Parathyroid adenoma (tissue), 2 donors: ENCODE data around the gene TLCD3A.
A peak's percentile ranks its signal among the peaks of the same experiment; 100 is the strongest.

Experiments
- H2AFZ ChIP-seq: fragments of 300-600 bp; sonication (generic); one replicate; pipeline ENCODE4 v1.7.0; 2017; ENCODE audit warnings: antibody characterized with exemption, mild to moderate bottlenecking
- H3K27ac ChIP-seq: fragments of 300-600 bp; sonication (generic); one replicate; pipeline ENCODE4 v1.7.0; 2017
- H3K27me3 ChIP-seq: fragments of 300-600 bp; sonication (generic); one replicate; pipeline ENCODE4 v1.7.0; 2017; ENCODE audit warnings: low read length; ENCODE audit not compliant: control insufficient read depth, insufficient read depth
- H3K36me3 ChIP-seq: fragments of 300-600 bp; sonication (generic); one replicate; pipeline ENCODE4 v1.7.0; 2017; ENCODE audit warnings: low read length; ENCODE audit not compliant: control insufficient read depth, insufficient read depth
- H3K4me1 ChIP-seq: fragments of 300-600 bp; sonication (generic); one replicate; pipeline ENCODE4 v1.7.0; 2017; ENCODE audit warnings: control low read depth
- H3K4me2 ChIP-seq: fragments of 300-600 bp; sonication (generic); one replicate; pipeline ENCODE4 v1.7.0; 2017; ENCODE audit warnings: low read length
- H3K4me3 ChIP-seq: fragments of 300-600 bp; sonication (generic); one replicate; pipeline ENCODE4 v1.7.0; 2017; ENCODE audit warnings: low read depth, low read length
- H3K79me2 ChIP-seq: fragments of 300-600 bp; sonication (generic); one replicate; pipeline ENCODE4 v1.7.0; 2017; ENCODE audit warnings: control low read depth
- H3K9ac ChIP-seq: fragments of 300-600 bp; sonication (generic); one replicate; pipeline ENCODE4 v1.7.0; 2017; ENCODE audit warnings: mild to moderate bottlenecking
- H3K9me3 ChIP-seq: fragments of 300-600 bp; sonication (generic); one replicate; pipeline ENCODE4 v1.7.0; 2017; ENCODE audit warnings: low read length; ENCODE audit not compliant: control insufficient read depth
- TF ChIP-seq, protein P1 (sequence below): fragments of 300-600 bp; sonication (generic); IDR thresholded peaks from one replicate; pipeline ENCODE4 v1.7.0; 2017; ENCODE audit warnings: antibody characterized with exemption, mild to moderate bottlenecking
- donor health status: primary hyperparathyroidism.

TLCD3A gene

GRCh38 chr17:699345-699744, 33.1 kb upstream of the TLCD3A start:
- no peaks in the 10 kb centered on the region for H3K36me3 ChIP-seq
- H3K27ac ChIP-seq: no peak overlapping the region
- H3K4me1 ChIP-seq: peaks cover 9% of the 10 kb centered on the region

DNA sequence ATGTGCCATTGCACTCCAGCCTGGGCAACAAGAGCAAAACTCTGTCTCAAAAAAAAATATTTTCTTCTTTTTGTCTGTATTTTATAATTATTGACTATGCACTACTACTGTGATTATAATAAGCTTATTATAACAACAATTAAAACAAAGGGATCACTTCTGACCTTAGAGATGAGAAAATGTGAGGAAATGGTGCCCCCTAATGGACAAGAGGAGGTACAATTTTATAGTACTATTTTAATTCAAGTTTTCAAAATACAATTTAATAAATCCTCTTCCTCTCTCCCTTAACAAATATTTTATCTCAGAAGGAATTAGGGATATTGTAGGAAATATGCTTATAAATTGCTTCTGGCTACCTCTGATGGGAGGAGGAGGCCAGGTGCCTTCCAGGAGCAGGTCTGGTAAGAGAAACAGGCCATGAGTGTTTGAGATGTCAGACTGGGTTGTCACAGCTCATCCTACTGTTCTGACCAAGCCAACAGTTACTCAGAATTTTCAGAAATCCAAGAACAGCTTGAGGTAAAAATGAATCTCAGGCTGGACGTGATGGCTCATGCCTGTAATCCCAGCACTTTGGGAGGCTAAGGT, 31.8 kb upstream of the TLCD3A start:
- H3K27ac ChIP-seq: no peak overlapping the region
- no peak overlapping the region for H3K4me2 ChIP-seq
- no peaks in the 10 kb centered on the region for H3K9me3 ChIP-seq
- no peaks in the 10 kb centered on the region for H3K27me3 ChIP-seq
- TF ChIP-seq, protein P1, sequence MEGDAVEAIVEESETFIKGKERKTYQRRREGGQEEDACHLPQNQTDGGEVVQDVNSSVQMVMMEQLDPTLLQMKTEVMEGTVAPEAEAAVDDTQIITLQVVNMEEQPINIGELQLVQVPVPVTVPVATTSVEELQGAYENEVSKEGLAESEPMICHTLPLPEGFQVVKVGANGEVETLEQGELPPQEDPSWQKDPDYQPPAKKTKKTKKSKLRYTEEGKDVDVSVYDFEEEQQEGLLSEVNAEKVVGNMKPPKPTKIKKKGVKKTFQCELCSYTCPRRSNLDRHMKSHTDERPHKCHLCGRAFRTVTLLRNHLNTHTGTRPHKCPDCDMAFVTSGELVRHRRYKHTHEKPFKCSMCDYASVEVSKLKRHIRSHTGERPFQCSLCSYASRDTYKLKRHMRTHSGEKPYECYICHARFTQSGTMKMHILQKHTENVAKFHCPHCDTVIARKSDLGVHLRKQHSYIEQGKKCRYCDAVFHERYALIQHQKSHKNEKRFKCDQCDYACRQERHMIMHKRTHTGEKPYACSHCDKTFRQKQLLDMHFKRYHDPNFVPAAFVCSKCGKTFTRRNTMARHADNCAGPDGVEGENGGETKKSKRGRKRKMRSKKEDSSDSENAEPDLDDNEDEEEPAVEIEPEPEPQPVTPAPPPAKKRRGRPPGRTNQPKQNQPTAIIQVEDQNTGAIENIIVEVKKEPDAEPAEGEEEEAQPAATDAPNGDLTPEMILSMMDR: peak; percentile 83
- no peak overlapping the region for H2AFZ ChIP-seq
- H3K36me3 ChIP-seq: no peaks in the 10 kb centered on the region
- H3K4me3 ChIP-seq: no peak overlapping the region
- peaks cover 16% of the 10 kb centered on the region for H3K79me2 ChIP-seq
- no peak overlapping the region for H3K9ac ChIP-seq
- H3K4me1 ChIP-seq: peaks cover 9% of the 10 kb centered on the region

More at GRCh38 chr17:699345-699744, 33.1 kb upstream of the TLCD3A start:
- H3K79me2 ChIP-seq: peaks cover 9% of the 10 kb centered on the region
- H2AFZ ChIP-seq: no peak overlapping the region
- H3K4me3 ChIP-seq: no peak overlapping the region
- no peak overlapping the region for H3K4me2 ChIP-seq
- no peaks in the 10 kb centered on the region for H3K9me3 ChIP-seq
- TF ChIP-seq, protein P1: no peak
- H3K9ac ChIP-seq: no peak overlapping the region
- no peaks in the 10 kb centered on the region for H3K27me3 ChIP-seq

GRCh38 chr17:703081-703875, 29.1 kb upstream of the TLCD3A start:
- Histone ChIP-seq H3K9me3 (no peaks in the 10 kb centered on the region), H3K9ac (no peak overlapping the region), H3K36me3 (no peaks in the 10 kb centered on the region), H3K4me3 (no peak overlapping the region), H3K4me1 (peaks cover 5% of the 10 kb centered on the region), H3K79me2 (peaks cover 26% of the 10 kb centered on the region), H3K27me3 (no peaks in the 10 kb centered on the region), H3K27ac (no peak overlapping the region), H3K4me2 (no peak overlapping the region), H2AFZ (no peak overlapping the region)
- TF ChIP-seq, protein P1: no peak

- Histone ChIP-seq H3K79me2 (peaks cover 26% of the 10 kb centered on the region), H3K4me1 (peaks cover 8% of the 10 kb centered on the region), H3K27me3 (no peaks in the 10 kb centered on the region), H3K4me2 (no peak overlapping the region), H3K36me3 (no peaks in the 10 kb centered on the region), H3K4me3 (no peak overlapping the region), H3K9me3 (no peaks in the 10 kb centered on the region), H3K9ac (no peak overlapping the region), H2AFZ (no peak overlapping the region), H3K27ac (no peak overlapping the region)
- TF ChIP-seq, protein P1: no peak
These were observed 28.1 kb upstream of the TLCD3A start for GRCh38 chr17:704111-704864.
